HG03342 (cell line): ENCODE measurements around the gene NHS.

Experiments
- ATAC-seq: cut with Tn5 transposase; IDR thresholded peaks from one replicate; pipeline ENCODE4 v1.9.1; 2021; ENCODE audit warnings: mild to moderate bottlenecking, moderate library complexity; ENCODE audit not compliant: unreplicated experiment

NHS gene

DNA sequence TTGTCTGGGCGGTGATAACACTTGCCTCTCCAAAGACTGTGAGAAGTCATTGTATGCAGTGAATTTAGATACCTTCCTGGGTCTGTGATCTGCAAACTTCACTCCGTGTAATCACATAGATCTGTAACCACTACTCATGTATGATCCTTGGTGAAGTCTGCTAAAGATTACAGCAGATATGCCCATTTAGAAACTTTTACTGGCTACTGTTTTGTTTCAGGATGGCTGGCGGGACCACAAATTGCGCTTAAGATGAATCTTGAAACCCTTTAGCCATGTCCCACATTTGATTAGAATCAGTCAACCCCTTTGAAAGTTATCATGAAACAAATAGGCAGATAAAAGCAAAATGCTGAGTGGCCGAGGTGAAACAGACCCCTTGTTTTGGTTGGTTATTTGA lies 235.8 kb downstream of the NHS start:
- no peak for ATAC-seq

DNA sequence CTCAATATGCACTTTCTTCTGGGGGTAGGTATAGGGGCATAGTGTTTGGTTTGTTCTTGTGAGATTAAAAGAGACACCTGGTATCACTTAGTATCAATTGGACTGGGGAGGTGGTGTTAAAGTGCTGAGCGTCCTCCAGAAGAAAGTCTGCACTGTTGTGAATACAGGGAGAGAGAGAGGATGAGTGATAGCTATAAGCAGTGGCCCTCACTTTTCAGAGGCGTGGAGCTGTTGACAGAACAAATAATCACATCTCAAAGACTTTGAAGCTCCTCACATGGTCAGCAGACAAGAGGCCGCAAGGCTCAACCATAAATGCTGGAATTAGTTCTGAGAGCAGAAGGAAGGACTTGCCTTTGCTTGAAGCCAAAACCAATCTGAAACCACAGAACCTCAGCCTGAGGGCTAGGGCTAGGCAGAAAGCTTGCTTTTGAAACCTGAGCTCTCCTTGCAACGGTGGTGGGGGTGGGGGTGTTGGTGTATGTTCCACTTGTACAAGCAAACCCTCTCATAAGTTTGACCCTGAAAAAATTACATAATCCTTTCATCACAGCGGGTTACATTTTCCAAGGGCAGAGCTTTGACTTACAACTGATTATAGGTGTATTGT lies 239.1 kb downstream of the NHS start:
- no peak for ATAC-seq

DNA sequence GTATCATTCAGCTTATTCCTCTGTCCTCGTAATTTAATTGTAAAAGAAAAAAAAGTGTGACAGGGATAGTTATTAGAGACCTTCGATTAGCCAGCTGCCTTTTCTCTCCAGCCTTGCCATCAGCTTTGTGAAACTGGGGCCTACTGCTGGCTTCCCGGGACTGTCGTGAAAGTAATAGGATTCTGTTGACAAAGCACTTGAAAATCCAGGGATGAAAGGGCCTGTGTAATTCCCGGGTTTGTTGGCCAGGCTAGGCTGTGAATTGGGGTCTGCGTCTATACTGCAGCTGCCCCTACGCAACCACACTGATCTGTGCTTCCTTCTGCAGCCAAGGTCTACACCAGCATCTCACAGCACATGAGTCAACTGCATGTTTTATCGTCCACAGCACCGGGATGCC lies 241.9 kb downstream of the NHS start:
- ATAC-seq: no peak

DNA sequence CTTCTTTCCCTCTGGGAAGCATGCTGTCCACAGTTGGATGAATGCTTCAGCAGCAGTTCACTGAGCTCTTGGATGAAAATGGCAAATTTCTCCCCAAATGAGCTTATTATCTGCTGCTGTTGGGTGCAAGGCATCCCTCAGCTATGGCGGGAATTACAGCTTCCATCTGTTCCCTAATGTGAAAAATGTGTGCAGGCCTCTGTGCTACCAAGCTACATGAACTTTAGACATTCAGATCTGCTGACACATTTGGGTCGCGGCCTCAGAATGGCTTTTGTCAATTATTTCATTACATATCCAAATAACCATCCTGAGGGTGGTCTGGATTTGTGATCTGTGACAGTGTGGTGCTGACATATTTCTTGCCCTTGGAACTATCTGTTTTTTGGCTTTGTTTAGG lies 242.8 kb downstream of the NHS start:
- no peak for ATAC-seq

DNA sequence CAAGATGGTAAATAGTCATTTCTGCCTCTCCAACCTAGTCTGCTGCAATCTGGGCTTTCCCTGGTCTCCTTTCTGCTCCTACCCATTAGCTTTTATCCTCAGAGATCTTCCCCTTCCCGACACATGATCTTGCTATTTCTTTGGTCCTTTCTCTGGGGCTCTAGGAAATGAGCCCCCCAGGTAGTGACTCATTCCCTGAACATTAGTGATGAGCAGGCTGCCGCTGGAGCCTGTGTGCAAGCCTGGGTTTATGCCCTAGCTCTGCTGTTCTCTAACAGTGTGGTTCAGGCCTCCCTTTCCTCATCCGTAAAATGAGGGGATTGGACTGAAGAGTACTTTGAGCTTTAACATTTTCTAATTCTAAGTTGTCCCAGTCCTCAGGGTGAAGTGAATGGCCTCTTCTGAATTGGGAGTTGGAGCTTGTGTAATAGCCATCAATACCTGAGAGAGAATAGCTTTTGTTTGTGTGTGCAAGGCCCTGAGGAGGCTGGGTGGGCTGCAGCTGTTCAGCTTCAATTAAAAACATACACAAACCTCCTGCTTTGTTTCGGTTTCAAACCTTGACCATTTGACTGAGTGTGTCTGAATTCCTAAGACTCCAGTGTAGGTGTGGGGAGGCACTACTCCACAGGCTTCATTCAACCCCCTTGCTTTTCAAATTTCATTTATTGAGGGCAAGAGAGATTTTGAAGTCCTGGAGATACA lies 246.7 kb downstream of the NHS start:
- ATAC-seq: no peak

DNA sequence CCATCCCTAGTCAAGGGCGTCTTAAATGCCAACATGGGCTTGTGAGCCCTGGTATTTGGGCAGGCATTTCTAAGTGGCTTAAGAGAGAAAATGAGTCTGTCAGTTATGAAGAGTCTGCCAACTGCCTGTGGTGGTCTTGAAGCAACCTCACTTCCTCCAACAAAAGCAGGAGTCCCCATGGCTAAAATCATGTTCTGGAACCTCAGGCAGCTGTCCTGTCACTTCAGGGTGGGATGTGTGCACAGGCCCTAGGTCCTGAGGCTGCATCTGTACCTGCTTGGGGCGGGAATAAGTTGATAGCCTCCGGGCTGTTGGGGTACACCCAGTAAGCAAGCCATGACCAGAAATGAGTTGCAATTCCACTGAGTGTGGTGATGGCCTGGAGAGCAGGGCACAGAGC lies 247.3 kb downstream of the NHS start:
- no peak for ATAC-seq

DNA sequence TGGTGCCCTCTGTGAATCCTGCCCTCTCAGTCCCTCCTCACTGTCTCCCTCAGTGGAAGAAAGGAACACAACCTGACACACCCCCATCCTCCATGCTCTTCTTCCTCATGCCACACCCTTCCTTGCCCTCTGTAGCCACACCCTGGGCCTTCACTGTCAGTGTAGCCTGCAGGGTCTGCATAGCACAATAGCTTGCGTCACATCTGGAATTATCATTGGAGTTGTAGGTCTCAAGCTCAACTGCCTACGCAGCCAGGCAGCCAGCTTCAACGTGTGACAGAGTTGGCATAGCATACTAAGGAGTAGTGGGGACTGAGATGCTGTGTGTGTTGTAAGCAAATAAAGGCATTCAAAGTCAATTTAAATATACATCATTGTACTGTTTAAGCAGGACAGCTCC lies 248.8 kb downstream of the NHS start:
- no peak for ATAC-seq

DNA sequence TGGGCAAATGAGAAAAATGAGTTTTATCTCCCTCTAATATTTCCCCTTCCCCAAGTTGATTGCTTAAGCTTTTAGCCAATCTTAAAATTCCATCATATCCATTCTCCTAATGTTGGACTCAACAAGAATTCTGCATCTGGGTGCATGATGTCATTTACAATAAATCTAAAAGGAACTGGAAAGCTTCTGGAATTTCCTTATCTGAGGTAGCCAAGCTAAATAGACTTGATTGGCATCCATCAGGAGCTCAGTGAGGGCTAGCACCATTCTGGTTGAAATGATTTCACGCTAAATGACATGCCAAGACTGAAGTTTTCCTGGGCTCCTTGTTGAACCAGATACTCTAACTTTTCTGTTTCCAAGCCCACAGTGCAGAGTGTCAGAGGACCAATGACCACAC lies 252.0 kb downstream of the NHS start:
- ATAC-seq: no peak

DNA sequence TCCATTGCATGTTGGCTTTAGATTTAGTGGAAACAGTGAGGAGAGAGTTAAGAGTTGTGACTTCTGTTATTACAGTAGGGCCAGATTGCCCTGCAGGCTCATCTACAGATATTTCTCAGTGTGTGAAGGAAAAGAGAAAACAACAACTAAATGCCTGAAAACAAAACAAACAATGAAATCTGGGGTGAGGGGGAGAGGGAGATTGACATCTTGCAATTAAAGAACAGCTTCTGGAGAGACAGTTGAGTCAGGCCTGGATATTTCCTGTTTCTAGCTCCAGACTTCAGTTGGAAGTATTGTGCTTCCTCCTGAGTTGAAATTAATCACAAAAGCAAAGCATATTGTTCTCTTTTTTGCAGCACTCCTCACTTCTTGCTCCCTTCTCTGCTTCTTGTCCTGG lies 254.0 kb downstream of the NHS start:
- no peak for ATAC-seq

DNA sequence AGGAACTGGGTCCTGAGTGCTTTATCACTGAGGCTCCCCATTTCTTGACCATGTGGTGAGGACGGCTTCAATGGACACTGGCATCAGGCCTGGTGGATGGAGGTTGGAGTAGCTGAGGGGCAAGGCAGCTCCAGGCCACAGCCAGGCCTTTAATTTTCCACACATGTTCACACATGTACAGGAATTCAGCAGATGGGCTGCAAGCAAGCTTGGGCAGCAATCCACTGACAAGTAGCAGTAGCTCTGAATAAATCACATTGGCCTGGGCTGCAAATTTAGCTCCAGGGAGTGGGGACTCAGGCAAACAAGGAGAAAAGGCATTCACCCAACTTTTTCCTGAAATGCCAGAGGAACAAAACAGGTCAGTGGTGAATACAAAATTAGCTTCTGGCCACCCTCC lies 254.5 kb downstream of the NHS start:
- no peak for ATAC-seq

DNA sequence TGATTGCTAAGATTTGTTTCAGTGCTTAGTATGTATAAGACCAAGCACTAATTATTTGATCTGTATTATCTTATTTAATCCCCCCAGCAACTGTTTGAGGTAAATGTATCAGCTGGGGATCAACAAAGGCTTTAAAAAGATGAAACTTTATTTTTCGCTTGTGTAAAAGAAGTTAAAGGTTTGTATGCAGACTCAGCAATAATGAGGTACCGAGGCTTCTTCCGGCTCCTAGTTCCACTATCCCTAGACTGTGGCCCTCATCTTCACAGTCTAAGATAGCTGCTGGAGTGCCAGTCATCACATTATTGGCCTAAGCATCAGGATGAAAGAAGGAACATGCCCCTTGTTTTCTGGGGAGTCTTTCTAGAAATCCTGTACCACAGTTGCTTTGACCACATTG lies 256.6 kb downstream of the NHS start:
- ATAC-seq: no peak

DNA sequence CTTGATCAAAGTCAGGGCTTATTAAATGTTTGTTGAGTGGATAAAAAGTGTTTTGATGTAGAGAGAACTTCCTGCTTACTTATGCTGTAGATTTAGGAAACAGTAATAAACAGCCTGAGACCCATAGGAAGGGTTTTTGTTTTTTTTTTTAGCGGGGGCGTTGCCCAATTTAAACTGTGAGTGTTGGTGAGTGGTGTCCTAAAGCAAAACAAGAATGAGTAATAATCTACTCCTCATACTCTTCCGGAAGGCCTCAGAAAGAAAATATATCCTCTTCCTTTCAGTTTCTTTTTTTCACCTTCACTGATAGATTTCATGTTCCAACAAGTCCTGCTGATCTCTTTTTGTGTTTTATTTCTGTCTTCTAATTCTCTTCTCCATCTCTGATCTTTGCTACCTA lies 257.9 kb downstream of the NHS start:
- no peak for ATAC-seq

DNA sequence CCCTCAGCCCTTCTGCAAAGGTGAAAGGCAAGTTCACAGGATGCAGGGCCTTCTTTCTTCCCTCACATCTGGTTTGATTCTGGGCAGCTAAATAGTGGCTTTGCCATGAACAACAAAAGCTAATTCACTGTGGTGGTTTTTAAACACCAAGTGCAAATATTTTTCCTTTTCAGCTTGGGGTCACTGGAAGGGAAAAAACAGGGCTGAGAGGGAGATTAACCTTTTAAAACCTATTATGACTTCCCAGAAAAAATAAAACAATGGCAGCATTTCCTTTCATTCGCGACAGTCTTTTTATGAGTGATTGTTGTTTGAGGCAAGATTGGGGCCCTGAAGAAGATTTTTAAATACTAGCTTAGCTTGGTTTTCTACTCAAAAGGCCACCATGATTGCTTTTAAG lies 258.5 kb downstream of the NHS start:
- no peak for ATAC-seq

DNA sequence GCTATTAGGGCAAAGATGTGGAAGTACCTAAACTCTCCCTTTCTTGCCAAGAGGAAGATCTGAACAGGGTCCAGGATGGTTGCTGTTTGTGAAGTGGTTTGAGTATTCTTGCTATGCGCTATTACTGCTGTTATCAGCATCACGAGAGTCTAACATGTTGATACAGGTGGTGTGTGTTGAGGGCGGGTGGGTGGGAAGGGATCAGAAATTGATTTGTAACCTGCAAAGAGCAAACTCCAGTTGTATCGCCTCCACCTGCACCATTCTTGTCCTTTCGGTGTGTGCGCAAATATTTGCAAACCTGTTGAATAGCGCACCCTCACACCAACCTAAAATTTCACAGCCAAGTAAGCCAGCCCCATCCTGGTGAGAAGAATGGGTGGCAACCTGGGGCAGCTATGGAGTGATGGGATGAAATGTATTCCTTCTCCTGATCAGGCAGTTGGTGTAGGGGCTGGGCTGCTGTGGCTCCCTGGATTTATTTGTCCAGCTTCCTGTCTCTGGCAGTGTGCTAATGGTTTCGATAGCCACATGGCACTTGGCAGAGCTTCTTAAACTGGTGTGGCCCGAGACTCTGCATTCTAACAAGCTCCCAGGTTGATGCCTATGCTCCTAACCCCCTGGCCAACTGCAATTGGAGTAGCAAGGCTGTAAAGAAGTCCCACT lies 259.7 kb downstream of the NHS start:
- ATAC-seq: no peak

DNA sequence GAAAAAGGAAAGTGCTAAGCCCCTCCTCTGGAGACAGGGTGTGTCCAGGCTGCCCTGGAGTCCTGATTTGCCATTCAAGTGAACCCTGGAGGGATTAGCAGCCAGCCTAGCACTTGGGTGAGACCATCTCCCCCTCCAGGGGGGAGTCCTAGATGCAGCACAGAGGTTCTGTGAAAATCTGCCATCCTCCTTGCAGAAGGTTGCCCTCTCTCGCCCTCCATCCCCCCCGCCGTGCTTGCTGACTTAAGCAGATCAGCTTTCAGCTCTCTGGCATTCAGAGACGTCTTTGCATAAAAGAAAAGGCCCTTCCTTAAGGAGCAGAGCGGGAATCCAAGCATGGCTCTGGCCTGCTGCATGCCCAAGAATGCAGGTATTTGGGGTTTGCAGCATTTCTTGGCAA lies 260.2 kb downstream of the NHS start:
- no peak for ATAC-seq

DNA sequence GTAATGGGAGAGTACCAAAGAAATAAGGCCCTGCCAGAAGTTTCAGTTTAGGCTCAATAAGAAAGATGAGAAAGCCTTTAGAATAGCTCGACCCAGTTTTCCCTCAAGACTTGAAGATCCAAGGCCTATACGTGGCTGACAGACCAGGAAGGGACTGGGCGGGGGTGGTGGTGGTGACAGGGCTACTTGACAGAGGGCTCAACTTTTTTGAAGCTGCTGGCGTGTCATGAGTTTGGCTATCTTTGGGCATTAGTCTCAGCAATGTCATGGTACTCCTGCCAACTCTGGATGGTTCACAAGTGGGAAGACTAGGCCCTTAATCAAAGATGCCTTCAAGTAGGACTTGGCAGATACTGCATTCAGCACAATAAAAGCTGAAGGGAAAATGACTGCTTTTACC lies 262.2 kb downstream of the NHS start:
- no peak for ATAC-seq

DNA sequence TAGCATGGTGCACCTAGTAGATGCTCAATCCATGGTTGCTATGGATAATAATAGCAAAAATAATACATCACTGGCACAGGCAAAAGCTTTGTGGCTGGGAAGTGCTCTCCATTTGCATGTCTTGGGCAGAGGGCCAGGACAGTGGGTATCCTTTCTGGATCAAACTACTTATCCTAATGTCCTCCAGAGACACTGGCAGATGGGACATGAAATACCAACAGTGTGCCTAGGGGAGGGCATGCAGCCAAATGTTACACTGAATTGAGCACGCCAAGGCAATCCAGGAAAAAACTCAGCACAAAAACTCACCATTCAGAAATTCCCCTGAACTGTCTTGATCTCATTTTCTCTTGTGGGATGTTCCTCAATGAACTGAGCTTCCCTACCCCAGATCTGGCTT lies 263.7 kb downstream of the NHS start:
- ATAC-seq: no peak

DNA sequence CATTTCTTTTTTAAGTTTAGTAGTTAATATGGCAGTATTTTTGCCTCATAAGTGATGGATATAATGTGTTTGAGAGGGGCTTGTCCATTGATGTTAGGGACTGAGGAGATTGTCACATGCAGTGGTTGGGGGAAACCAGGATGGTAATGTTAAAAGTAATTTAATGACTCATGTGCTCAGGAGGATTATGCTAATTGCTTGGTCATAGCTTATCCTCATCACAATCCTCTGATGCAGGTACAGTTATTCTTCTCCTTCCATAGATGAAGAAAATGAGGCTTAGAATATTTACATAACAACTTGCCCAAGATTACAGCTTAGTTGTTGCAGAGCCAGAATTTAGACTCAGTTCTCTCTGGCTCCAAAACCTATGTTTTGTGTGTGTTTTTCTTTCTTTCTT lies 267.9 kb downstream of the NHS start:
- ATAC-seq: no peak

DNA sequence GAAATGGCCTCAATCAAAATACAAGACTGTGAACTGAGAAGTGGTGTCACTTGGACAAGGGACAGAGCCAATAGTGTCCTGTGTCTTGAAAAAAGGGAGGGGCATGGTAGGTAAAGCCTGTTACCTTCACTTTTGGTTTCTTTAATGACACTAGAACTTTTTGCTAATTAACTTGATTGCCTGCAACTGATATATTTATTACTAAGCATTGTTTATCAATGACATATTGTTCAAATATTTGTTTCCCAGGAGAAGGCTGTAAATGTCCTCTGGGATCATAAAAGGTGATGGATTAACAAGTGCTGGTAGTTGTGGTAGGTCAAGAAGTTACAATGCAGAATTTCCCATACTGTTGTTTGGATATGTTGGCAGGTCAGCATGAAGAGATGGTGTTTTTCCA lies 268.5 kb downstream of the NHS start:
- ATAC-seq: no peak

DNA sequence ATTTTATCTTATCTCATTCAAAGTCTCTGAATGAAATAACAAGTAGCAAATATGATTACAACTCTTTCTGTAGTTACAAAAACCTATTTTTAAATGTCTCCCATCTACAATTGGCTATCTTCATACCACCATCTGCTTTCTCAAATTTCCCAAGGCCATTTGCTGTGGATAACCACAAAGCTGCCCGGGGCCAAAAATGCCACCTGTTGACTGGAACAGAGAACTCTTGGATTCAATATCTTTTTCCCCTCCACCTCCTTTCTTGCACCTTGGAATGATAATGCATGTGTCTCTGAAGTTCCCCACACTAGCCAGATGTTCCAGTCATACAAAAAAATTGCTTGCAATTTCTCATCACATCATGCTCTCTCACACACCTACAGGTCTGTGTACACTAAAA lies 269.0 kb downstream of the NHS start:
- no peak for ATAC-seq

DNA sequence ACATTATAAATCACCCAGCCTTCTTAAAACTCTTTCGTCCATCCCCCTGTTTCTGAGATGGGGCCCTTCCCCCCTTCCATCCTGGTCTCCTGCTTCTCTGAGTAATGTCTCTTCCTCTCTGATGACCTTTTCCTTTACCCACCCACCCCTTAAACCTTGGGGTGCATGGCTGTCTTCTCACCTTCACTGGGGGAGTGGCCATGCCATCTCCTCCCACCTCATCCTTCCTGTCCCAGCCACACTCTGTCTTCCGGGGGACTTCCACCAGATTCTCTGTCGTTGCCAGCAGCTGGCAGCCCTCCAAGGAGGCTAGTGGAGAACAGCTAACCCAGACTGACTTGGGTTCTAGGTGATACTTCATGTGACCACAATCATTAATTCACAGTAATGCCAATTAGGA lies 279.1 kb downstream of the NHS start:
- ATAC-seq: no peak

DNA sequence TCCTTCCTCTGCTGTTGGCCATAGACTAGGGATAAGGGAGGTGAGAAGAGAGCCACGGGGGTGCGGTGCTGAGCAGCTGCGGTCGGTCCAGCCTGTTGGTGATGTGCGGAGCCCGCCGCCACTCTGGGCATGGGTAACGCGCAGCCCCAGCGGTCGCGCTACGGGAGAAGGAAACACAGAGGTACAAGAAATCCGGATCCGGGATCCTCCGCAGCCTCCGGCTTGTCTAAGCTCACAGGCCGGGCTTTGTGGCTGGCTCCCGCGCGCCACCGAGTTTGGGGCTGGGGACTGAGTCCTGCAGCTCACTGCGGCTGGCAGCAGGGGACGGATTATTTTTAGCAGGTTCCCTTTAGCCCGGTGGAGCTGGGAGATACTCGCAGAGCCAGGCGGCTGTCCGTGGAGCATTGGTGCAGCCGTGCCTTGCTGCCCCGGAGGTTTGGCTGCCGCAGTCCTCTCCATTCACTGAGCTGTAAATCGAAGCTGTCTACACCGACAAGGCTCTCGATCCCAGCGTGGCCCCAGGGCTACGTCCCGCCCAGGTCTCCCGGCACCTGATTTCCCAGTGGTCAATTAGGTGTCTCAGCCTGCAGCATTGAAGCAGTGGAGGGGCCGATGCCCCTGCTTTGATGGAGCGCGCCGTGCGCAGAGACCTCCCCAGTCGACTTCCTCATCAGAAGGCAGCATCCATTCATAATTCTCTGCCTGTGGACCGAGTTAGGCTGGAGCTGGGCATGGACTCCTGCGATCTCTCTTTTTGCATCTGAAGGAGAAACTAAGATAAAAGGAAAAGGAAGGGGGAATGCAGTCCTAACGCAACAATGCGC lies 280.4 kb downstream of the NHS start:
- ATAC-seq: no peak
